Kidney tubule cell (primary cell): ENCODE data around the gene RPL36A.

Experiments
- DNase-seq: peaks from one replicate; pipeline ENCODE4 v3.0.0-alpha.2; 2018; ENCODE audit warnings: low spot score

The RPL36A gene

DNA sequence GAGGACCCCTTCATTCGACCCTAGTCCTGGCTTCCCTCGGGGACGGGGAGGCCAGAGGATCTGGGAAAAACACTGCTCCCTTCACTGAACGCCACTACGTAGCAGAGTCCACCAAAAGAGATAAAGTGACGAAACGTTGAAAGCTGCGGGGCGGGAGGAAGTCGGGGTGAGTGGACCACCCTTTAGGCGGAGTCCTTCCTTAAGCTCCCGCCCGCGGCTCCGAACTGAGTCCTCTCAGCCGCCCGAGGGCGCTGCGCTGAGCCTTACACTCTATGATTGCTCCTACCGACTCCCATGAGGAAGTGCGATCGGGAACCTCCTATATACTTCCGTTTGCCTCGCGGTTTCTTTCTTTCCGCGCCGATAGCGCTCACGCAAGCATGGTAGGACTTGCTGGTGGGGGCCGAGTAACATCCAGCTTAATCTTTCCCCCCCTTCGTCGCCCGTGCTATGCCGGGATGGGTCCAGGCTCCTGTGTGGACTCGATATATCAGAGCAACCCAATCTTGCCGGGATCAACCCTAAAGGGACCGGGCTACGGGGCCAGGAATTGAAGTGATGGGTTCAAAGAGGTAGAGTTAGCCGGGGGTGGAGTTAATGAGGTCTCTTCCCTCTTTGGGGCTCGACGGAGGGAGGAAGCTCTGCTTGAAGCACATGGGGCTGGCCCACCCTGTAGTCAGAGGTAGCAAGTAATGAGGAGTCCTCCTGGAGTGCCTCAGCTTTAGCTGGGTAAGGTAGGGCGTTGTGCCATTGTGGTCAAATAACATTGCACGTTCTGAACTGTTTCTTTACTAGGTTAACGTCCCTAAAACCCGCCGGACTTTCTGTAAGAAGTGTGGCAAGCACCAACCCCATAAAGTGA is at the start of gene RPL36A:
RPL36A (plus strand) TSS at position 348 of the 862 bp plus-strand sequence; CDS start at position 381, 33 bp downstream.
- peak; percentile 90 for DNase-seq

DNA sequence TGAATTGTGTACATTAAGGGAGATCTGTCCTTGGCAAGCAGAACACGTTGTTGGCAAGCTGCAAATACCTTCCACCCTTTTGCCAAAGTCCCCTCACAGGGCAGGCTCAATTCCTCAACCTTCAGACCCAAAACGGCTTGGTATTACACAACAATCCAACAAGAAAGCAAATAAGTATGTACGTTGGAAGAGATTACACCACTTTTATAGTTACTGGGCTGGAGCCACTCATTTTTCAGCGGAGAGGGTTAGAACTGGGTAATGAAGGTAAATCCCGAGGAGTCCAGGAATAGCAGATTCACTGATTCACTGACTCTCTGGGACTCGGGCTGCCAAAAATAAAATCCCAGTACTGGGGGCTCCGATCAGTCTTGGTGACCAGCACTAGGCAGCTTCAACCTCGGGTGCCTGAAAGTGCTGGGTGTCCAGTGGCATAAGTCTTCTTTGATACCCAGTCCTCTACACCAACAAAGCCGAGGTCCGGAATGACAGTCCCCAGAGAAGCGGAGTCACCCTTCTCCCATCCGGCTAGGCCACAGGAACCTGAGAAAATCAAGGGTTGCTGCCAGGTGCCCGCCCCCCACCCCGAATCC is 42.9 kb upstream of the RPL36A start:
- DNase-seq = peak; percentile 8

DNA sequence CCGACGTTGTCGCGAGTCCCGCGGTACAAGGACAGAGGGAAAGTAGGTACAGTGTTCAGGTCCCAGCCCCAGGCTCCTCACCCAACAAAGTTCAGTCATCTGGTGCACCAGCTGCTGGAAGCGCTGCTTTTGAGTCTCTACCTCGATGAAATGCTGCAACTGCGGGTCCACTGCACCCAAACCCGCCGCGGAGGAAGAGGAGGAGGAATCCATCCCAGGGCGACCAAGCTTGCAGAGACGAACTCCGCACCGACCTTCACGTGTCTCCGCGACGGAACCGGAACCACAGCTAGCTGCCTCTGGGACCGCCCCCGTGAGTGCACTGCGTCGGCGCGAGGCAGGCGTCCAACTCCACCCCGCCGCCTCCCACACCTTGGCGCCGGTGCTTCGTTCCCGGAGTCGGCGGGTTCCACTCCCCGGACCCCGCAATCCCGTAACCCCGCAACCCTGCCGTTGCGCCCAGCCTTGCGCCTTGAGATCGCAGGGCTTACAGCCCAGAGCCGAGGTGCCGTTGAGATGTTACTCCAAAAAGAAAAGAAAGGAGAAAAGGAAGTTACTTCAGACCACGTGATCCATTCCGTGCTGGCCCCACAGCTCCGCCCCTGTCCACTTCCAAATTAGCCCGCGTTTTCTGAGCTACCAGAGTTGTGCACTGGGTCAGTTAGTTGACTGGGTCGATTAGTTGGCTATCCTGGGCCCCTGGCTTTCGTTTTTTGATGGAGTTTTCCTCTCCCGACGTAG is 42.2 kb upstream of the RPL36A start, which contains the start of gene TIMM8A:
TIMM8A (minus strand) TSS at position 291 of the 741 bp plus-strand sequence; CDS start at position 213, 78 bp downstream.
- DNase-seq = peak; percentile 75

DNA sequence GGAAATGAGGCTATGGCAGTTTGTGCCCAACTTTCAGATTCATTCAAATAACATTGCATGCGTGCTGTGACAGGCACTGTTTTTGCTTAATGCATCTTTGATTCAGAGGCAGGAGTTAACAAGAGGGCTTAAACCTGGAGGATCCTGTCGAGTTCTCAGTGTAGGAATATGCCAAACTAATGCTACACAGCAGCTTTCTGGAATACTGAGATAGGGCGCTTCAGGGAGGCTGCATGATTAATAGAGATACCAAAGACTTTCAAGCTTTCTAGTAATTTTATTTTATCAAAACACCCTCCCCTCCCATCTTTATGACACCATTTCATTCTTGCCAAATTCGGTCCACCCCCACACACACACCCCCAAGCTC is 41.6 kb upstream of the RPL36A start:
- DNase-seq = no peak

DNA sequence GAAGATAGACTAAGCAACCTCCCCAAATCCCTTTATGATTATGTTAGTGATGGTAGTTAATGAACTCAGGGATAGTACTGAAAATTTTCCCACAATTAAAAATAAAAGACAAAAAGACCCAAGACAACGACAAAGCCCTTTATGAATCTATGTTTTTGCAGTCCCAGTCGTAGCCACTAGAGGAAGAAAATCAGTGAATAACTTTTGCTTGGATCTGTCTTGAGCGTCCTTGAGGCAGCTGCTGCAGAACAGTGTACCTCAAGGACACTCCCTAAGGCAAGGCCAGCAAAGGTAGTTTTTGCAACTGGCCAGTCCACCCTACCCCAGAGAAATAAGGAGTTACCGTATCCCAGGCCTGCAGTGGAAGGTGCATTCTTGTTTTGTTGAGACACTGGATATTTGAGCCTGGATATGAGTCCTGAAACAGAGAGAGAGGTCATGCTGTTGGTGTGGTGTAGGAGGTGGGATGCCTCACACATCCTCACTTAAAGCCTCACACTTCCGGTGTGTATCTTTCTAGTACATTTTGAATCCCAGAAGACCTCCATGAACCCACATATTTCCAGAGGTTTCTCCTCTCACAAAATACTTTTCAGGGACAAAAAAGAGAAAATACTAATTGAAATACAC is 33.5 kb upstream of the RPL36A start:
- DNase-seq = peak; percentile 9

DNA sequence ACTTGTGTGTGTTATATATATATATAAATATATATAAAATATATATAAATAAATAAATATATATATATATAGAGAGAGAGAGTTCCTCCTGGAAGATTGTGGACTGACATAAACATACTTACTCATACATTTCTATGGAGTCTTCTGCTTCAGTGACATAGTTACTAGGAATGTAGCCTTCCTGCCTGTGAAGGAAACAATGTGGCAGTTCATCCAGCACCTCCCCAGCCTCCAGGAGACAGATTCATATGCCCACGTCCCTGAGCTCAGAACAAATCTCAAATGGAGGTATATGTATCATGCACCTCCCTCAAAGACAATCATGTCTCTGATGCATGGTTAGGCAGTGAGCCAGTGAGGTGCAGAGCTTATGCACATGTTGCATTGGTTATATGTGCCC is 30.8 kb upstream of the RPL36A start:
- peak; percentile 39 for DNase-seq

DNA sequence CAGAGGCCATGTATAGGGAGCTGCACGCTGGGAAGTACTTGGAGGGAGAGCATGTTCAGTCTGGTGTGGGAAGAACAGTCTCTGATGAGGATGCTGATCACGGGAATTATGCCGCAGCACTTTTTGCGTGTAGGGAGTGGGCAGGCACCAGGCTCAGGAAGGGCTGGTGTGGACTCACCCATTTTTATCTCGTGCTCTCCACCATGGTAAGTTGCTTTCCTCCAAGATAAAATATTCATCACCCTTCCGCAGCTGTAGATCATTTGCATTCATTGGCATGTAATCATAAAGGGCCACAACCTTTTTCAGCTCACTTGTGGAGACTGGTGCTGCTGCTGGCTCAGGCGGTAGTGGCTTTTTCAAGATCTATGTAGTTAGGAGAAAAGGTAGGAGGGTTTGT is 30.4 kb upstream of the RPL36A start:
- DNase-seq = no peak

DNA sequence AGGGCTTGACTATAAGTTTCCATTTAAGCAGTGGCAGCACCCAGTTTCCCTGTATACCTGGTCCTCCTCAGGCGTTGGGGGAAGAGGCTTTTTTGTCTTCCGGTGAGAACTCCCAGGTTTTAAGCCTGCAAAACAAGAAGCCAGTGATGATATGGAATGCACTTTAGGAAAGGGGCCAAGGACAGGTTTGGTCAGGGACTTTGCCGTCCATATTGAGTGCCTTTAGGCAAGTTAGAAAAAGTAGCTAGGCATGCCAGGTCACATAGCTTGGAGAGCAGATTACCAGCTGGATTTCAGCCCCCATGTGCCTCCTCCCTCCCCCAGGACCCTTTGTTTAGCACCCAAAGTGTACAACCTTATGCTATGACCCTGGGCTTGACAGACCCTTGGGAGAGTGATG is 28.7 kb upstream of the RPL36A start:
- no peak for DNase-seq

DNA sequence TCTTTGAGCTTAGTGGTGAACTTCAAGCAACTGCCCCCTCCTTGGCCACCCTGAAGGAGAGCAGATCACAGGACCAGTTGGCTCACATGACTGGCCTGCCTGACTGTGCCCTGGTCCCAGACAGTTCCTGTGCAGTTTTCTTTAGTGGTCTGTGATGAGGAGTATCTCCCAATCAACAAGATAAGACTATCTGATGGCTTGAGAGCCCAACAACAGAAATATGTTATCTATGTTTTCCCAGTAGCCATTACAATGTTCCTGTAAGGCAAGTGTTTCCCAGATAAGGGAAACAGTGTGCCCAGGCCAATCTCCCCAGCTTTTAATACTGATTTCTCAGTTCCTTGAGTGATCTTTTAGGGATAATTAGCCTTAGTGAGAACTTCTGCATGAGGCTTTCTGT is 28.1 kb upstream of the RPL36A start:
- DNase-seq = no peak

DNA sequence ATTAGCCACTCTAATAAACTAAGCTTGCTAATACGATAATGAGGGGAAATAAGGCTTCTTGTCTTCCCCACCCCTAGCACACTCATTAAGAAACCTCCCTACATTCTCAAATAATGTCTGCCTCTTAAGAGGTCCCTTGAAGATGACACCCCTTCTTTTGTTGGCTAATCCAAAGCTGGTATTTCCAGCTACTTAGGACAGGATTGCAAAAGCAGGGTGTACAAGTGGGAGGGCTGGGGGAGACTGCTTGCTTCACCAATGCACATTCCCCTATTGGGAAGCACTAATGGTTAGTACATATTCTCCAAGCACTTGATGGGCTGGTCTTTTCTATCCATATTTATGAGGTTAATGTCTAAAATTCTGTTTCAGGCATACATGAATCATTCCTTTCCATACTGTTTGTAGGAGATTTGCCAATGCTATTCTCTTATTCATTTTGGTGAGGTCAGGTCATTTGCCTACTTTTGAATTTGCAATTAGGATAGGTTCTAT is 25.5 kb upstream of the RPL36A start:
- DNase-seq = no peak

DNA sequence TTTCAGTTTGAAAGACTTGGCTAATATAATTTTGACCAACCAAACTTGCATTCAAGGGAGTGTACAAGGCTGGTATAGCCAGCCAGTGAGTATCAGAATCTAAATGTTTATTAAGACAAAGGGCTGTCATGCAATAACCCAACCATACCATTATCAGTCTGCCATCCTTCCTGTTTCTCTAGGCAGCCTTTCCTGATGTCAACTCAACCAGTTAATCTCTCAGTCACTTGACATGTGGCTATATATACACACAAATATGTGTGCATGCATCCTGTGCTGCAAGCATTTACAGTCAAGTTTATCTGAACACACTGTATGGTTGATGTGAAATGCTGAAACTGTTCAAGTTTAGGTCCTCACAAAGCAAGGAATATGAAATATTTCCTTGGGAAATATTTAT is 22.0 kb upstream of the RPL36A start:
- no peak for DNase-seq

DNA sequence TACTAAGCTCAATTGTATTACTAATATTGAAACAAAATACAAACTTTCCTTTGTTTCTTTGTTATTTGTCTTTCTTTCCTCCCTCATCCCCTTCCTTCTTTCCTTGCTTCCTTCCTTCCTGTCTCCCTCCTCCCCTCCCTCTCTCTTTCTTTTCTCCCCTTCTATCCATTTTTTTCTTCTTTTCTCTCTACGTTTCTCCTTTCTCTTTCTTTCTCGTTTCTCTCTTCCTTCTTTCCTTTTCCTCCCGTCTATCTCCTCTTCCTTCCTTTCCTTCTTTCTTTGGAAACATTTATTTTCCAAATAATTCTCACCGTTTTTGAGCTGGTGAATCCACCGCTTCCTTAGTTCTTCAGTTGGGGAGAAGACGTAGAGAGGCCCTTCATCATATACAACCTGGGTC is 21.1 kb upstream of the RPL36A start:
- no peak for DNase-seq

DNA sequence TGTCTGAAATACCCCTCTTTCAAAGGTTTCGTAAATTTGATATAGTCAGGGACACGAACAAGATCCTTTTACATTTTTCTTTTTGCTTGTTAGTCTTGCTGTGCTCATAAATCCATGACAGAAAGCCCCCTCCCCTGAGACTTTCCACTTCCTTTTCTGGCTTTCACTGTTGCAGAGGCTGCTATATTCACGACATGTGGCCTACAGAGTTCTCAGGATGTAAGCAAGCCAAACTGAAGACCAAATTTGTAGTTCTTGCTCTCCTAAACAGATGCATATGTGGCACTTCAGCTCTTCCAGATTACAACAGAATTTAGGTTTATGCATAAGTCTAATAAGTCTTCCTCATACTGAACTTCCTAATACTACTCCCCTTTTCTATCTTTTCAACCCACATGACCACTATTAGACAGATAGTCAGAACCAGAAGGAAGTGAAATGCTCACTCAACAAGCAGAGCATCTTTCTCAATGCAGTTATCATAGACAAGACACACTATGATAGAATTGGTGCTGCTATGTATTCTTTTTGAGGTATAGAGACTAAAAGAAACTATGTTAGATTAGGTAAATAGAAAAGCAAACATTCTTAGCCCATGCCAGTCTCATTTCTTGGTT is 19.8 kb upstream of the RPL36A start:
- DNase-seq = no peak

DNA sequence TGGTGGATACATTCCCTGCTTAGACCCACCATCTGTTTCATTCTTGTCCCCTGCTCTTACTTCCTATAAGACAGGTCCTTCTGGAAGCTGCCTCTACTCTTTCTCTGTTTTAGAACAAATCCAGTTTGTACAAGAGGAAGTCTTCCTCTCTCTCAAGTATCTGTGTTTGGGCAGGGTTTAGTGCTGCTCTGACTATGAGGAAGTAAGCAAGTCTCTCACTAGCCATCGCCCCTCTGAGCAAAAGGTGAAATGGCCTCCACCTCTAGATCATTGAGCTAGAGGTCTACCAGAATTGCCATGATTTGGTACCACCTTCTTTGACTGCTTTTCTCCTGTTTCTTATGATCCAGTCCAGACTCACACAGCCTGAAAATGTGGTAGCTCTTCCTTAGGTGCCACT is 13.3 kb upstream of the RPL36A start:
- DNase-seq = no peak

DNA sequence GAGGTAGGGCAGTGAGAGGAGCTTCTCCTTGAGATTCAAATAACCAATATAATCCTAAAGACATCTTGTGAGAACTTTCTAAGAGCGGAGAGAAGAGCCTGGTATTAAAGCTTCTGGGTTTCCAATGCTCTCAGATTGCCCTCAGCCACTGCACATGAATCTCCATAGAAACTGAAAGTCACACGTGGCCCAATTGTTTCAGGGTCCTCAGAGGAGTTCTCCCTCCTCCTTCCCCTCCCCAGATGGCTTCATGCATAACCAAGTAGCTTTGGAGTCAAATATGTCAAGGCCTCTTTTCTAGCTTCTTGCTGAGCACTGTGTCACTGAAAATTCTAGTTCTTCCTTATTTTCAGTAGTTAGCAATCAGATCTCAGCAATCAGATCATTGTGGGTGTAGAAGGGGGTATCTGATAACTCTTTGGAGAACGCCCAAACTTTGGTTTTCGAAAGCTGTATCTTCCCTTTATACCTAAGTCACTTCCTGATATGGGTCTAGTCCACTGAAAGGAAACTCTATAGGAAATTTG is 7.1 kb upstream of the RPL36A start:
- DNase-seq = no peak

DNA sequence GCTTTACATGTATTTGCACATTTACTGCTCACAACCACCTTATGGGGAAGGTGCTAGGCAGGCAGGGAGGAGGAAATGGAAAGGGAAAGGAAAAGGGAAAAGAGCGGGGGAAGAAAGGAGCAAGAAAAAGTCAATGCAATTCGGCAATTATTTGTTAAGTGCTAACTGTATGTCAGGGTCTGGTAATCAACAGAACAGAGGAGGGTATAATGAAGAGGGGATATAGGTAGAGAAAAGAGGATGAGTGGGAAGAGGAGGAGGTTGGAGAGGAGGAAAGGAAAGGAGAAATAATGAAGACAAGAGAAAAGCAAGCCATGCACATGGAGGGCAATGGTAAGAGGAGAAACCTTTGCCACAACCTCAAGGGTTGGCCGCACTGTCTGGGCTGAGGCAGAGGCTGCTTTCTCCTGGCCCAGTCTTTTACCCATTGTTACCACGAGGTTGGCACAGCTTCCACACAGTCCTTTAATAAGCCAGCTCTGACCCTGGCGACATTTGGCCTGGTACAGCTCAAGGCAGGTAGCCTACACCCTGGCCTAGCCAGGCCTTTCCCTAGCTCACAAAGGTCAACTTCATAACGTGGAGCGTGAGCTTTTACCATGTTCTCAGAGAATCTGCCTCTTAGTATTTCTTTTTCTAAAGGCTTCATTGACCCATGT is 5.7 kb upstream of the RPL36A start:
- no peak for DNase-seq

DNA sequence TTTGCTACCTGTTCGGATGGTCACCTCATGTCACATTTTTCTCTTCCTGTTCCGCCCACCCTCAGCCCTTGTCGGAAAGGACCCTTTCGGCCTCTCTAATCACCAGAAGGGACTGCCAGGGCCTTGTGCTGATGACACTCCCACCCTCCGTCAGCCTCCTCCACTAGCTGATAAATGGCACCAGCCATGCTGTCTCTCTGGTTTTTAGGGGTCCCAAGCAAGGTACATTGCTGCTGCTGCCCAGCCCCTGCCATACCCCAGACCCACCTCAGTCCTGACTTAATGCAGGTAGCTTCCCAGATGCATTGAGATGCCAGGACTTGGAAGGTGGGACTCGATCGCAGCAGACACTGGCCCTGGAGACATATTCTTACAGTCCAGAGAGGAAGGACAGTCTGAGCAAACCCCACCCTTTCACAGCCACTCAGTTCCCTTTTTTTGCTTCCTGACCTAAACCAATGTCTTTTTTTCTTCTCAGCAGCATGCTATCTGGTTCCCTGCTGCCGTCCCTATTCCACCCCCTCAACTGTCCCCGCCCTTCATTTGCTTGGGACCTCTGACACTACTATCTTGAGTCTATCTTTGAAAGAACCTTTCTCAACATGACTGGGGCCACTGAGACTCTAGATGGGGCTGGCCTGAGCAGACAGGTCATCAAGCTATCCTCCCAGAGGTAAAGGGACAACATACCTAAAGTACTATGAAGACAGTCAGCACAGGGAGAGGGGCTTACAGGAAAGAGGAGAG is 4.8 kb upstream of the RPL36A start, which contains the start of gene BTK:
BTK (minus strand) TSS at position 397 of the 747 bp plus-strand sequence. CDS start 10,907 bp downstream, outside the sequence.
- no peak for DNase-seq

DNA sequence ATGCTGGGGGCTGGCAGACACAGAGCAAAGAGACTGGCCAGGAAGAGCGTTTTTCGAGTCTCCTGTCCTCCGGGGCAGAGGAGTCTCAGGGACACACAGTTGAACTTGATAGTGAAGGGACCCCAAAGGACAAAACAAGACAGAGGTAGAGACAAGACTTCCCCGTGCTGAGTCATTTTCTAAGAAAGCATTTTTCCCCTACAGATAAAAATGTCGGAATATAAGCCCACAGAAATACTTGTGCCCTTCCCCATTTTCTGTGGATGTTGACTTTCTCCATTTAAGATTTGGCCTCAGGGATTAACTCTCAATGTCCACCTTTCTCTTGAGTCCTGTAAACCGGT is 4.3 kb upstream of the RPL36A start:
- DNase-seq = no peak

DNA sequence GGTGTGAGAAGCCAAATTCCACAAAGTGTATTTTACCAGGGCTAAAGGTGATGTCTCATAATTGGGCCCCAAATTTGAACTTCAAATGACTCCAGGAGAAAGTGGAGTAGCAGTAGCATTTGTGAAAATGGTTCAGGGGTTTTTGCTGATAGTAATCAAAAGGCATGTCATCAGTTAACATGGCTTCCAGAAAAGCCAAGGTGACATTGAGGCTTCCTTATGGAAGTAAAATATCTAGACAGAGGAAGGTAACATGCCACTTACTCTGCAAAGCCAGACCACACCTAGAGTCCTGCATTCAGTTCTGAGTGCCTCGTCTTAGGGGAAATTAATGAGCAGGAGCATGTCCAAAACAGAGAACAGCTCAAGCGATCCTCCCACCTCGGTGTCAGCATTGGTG is 2.2 kb upstream of the RPL36A start:
- DNase-seq = no peak

DNA sequence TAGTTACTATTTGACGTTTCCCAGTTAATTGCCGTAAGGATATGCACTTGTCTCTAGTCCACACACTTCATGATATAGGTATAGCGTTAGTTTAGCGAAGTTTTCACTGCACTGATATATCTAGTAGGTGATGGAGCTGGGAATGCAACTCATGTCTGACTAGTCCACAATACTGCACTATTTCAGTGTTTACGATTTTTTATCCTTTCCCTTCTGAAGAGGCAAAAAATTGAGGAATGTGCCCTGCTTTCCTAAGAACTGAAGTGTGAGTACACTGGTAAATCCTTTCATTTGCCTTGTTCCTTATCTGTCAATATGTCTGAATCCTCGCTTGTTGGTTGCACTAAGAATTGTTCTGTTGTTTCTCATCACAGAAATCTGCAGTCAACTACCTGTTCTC is 1.0 kb downstream of the RPL36A start:
- DNase-seq = no peak
